GM12891 (cell line): ENCODE data around the gene SERINC5.

Experiments
- PAX5 ChIP-seq: IDR thresholded peaks from 2 replicates; pipeline ENCODE4 v1.6.1; 2011; ENCODE audit warnings: low read length, moderate library complexity, mild to moderate bottlenecking; ENCODE audit not compliant: insufficient read depth, severe bottlenecking
- POLR2A ChIP-seq: IDR thresholded peaks from 2 replicates; pipeline ENCODE4 v1.6.1; 2011; ENCODE audit warnings: low read depth, low read length, control low read depth
- POLR2AphosphoS5 ChIP-seq: IDR thresholded peaks from 2 replicates; pipeline ENCODE4 v1.6.1; 2011; ENCODE audit warnings: low read depth, low read length, control low read depth
- POU2F2 ChIP-seq: IDR thresholded peaks from 2 replicates; pipeline ENCODE4 v1.6.1; 2011; ENCODE audit warnings: low read depth, mild to moderate bottlenecking, control low read depth, low read length, moderate library complexity
- SPI1 ChIP-seq: IDR thresholded peaks from 2 replicates; pipeline ENCODE4 v1.6.1; 2011; ENCODE audit warnings: low read depth, low read length, control low read depth
- TAF1 ChIP-seq: IDR thresholded peaks from 2 replicates; pipeline ENCODE4 v1.6.1; 2011; ENCODE audit warnings: low read depth, low read length, control low read depth

DNA sequence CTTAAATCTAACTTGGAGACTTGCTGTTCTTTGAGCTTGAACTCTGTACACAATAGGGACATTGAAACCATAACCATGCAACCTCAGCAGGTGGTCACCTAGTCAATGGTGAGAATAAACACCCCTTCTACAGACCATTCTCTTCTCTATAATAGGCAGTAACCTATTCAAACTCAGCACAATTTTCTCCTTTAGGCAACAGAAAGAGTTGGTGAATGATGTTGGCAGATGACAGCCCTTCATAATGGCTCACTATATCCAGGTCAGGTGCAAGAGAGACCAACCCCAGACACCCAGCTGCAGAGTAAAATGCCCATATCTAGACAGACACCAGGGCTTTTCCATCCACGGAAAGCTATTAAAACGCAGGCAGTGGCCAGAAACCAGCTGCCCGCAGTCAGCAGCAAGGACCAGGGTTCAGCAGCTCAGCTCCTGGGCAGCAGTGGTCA lies 106.7 kb downstream of the SERINC5 start:
- TF ChIP-seq POLR2A (no peak), TAF1 (no peak), POLR2AphosphoS5 (no peak), SPI1 (no peak), POU2F2 (no peak), PAX5 (no peak)
